Endothelial cell of umbilical vein (primary cell): ENCODE measurements around the gene PRUNE2. TPM values are rescaled to one million over a fixed set of nuclear protein-coding genes. Genes with fewer than 3 reads are reported as not detected.
A peak's percentile ranks its signal among the peaks of the same experiment; 100 is the strongest.

Source experiments
- BruUV-seq: library from RNA; stranded (reverse); fragments of 400-500 nt; replicated peaks from 2 replicates; lab custom pipeline; 2021; lab: Mats Ljungman, UMichigan
- CTCF ChIA-PET: fragments of 300-600, 350-600 bp; sonication (Branson Sonifier 250); formaldehyde crosslinking; loops from one replicate; lab custom pipeline; 2021; ENCODE audit warnings: antibody characterized with exemption, inconsistent platforms; lab: Charles Lee
- POLR2A ChIA-PET: fragments of 300-600, 350-600 bp; sonication (Branson Sonifier 250); formaldehyde crosslinking; loops from one replicate; lab custom pipeline; 2021; ENCODE audit warnings: antibody characterized with exemption, inconsistent platforms; lab: Charles Lee
- DNase-seq: peaks from one replicate; pipeline ENCODE4 v3.0.0-alpha.2; 2011; ENCODE audit warnings: low read depth, low spot score
- FAIRE-seq: peaks from 2 replicates; lab custom pipeline; 2011; peaks lifted over from hg19 to GRCh38; lab: Jason Lieb, UNC
- H2AFZ ChIP-seq: 2 replicates; pipeline ENCODE4 v1.6.0; 2012; ENCODE audit warnings: low read depth, low read length, control low read depth, inconsistent platforms
- H3K27ac ChIP-seq: 2 replicates; pipeline ENCODE4 v1.5.1; 2011; ENCODE audit warnings: low read depth, mild to moderate bottlenecking, control low read depth, low read length, moderate library complexity; ENCODE audit not compliant: insufficient read depth
- H3K27me3 ChIP-seq, 2 experiments: 2 replicates each; pipeline versions ENCODE4 v1.6.0 to v1.6.1; 2011; ENCODE audit warnings: low read length in 2 of 2, mixed read lengths in 1 of 2; ENCODE audit not compliant: control insufficient read depth in 2 of 2, insufficient read depth in 2 of 2
- H3K36me3 ChIP-seq, 2 experiments: 2 replicates in 1 of 2; 3 replicates in 1 of 2; pipeline ENCODE4 v1.5.1; 2011; ENCODE audit warnings: low read length in 2 of 2, mild to moderate bottlenecking in 1 of 2, moderate library complexity in 1 of 2; ENCODE audit not compliant: control insufficient read depth in 2 of 2, insufficient read depth in 2 of 2; ENCODE audit errors: extremely low read depth in 1 of 2
- H3K4me1 ChIP-seq: 3 replicates; pipeline ENCODE4 v1.5.1; 2011; ENCODE audit warnings: mild to moderate bottlenecking, low read length; ENCODE audit not compliant: control insufficient read depth, insufficient read depth; ENCODE audit errors: extremely low read depth
- H3K4me2 ChIP-seq: 2 replicates; pipeline ENCODE4 v1.6.1; 2011; ENCODE audit warnings: low read length, control low read depth, mixed read lengths; ENCODE audit not compliant: insufficient read depth
- H3K4me3 ChIP-seq, 3 experiments: fragments of 200-600 bp in 1 of 3; sonication (generic), shearing (Covaris generic) in 1 of 3; replicated peaks in 1 of 3; 2 replicates each; pipeline ENCODE4 v1.5.1; 2011 to 2016; ENCODE audit warnings: control low read depth in 3 of 3, low read length in 3 of 3, mild to moderate bottlenecking in 2 of 3, inconsistent platforms in 1 of 3, low read depth in 1 of 3, moderate library complexity in 1 of 3; ENCODE audit not compliant: insufficient read depth in 1 of 3
- H3K79me2 ChIP-seq: 2 replicates; pipeline ENCODE4 v1.6.0; 2012; ENCODE audit warnings: low read length, inconsistent platforms; ENCODE audit not compliant: control insufficient read depth, insufficient read depth
- H3K9ac ChIP-seq: replicated peaks from 2 replicates; pipeline ENCODE3; 2011; ENCODE audit warnings: low read length, control low read depth; ENCODE audit not compliant: insufficient read depth; ENCODE audit errors: extremely low read depth
- H3K9me1 ChIP-seq: replicated peaks from 3 replicates; pipeline ENCODE4 v1.6.0; 2011; ENCODE audit warnings: mild to moderate bottlenecking, low read length; ENCODE audit not compliant: control insufficient read depth, insufficient read depth; ENCODE audit errors: extremely low read depth
- H3K9me3 ChIP-seq: replicated peaks from 2 replicates; pipeline ENCODE4 v1.5.1; 2012; ENCODE audit warnings: low read length, inconsistent platforms; ENCODE audit not compliant: control insufficient read depth, insufficient read depth
- H4K20me1 ChIP-seq: replicated peaks from 2 replicates; pipeline ENCODE3; 2011; ENCODE audit warnings: mild to moderate bottlenecking, low read length; ENCODE audit not compliant: control insufficient read depth, insufficient read depth; ENCODE audit errors: extremely low read depth
- CTCF ChIP-seq, 2 donors: IDR thresholded peaks; 1 replicate in 1 of 2; 2 replicates in 1 of 2; pipeline ENCODE4 v1.5.1; 2011; ENCODE audit warnings: low read length in 2 of 2, mild to moderate bottlenecking in 2 of 2, moderate library complexity in 2 of 2, control low read depth in 1 of 2, inconsistent platforms in 1 of 2, low read depth in 1 of 2; ENCODE audit not compliant: insufficient read depth in 1 of 2; ENCODE audit errors: extremely low read depth in 1 of 2
- MAX ChIP-seq: IDR thresholded peaks from 2 replicates; pipeline ENCODE4 v1.6.1; 2011; ENCODE audit not compliant: insufficient read depth, insufficient read length
- MYC ChIP-seq: IDR thresholded peaks from one replicate; pipeline ENCODE4 v1.6.1; 2011; ENCODE audit warnings: mild to moderate bottlenecking, low read depth, low read length
- POLR2A ChIP-seq: IDR thresholded peaks from 2 replicates; pipeline ENCODE4 v1.6.1; 2012; ENCODE audit warnings: low read depth, mild to moderate bottlenecking, control low read depth, low read length
- POLR2AphosphoS5 ChIP-seq: IDR thresholded peaks from 2 replicates; pipeline ENCODE4 v1.6.1; 2012; ENCODE audit warnings: low read depth, mild to moderate bottlenecking, control low read depth, low read length, moderate library complexity; ENCODE audit not compliant: insufficient read depth
- dilution Hi-C: fragments of 300-500 bp; cut with MboI; formaldehyde crosslinking; loops from one replicate; pipeline ENCODE4 v1.15.0; 2019; ENCODE audit warnings: low sequenced_read_pairs; ENCODE audit not compliant: extremely low pct_ligation_motif_present
- intact Hi-C: fragments of 100-400 bp; cut with micrococcal nuclease; formaldehyde crosslinking; loops from one replicate; pipeline ENCODE4 v1.10.0; 2022
- polyA plus RNA-seq, 4 experiments: library from polyadenylated mRNA; depleted of rRNA in 3 of 4; stranded (reverse) in 3 of 4; unstranded in 1 of 4; fragments of >200 nt; gene quantifications; 2 replicates each; pipeline versions ENCODE4 v1.2.1 to v1.2.3, GENCODE V29; 2011 to 2012; ENCODE audit warnings: missing spikeins in 1 of 4
- total RNA-seq: library from RNA; stranded (reverse); gene quantifications from 2 replicates; pipeline ENCODE4 v1.2.3, GENCODE V29; 2021

PRUNE2 gene
- total and polyA plus RNA-seq, 2 donors (not counting 3 experiments of a cell fraction or from before 2014, with no cell fraction given), result 15.8 to 21.7 TPM

GRCh38 chr9:76810377-76810957 lies 95.4 kb downstream of the PRUNE2 start:
- no peaks in the 10 kb centered on the region for H3K4me1 ChIP-seq
- H3K79me2 ChIP-seq, result no peaks in the 10 kb centered on the region
- H3K4me3 ChIP-seq, result no peak overlapping the region
- H4K20me1 ChIP-seq, result no peaks in the 10 kb centered on the region
- DNase-seq, result peak; percentile 67
- ChIA-PET CTCF (interaction anchor here (0.6 to 6.4 kb wide), 40 partner anchors 9 to 1488 kb away, joined by 3 to 210 read pairs (median 4); no protein-coding TSS in a partner anchor), POLR2A (interaction anchor here (0.6 kb wide), 1 partner anchor 198 kb away, joined by 3 read pairs; no protein-coding TSS in a partner anchor)
- peak; percentile 87 for FAIRE-seq
- no peak overlapping the region for H3K9ac ChIP-seq
- no peaks in the 10 kb centered on the region for H3K9me3 ChIP-seq
- BruUV-seq, result no TSS peak
- peaks cover 9 to 18% of the 10 kb centered on the region in 2 experiments for H3K27me3 ChIP-seq
- no peak overlapping the region for H2AFZ ChIP-seq
- no peak overlapping the region for H3K4me2 ChIP-seq
- dilution Hi-C loops (no loop called here), intact Hi-C loops (loop anchor here (1.0 kb wide), 3 partner anchors 177 to 340 kb away; no protein-coding TSS in a partner anchor)
- no peak overlapping the region for H3K27ac ChIP-seq
- H3K36me3 ChIP-seq, result no peaks in the 10 kb centered on the region
- TF ChIP-seq MYC (no peak), CTCF (IDR thresholded peaks at IDR 0.05; ENCODE audit: extremely low read depth in 1 of 2, insufficient read depth in 1 of 2, low read depth in 1 of 2, low read length in 2 of 2) (peak; percentile 61 to 64), POLR2A (no peak), POLR2AphosphoS5 (no peak), MAX (no peak)
- no peaks in the 10 kb centered on the region for H3K9me1 ChIP-seq
